GM12878 (cell line): ENCODE measurements around the gene HADH. TPM values are rescaled to one million over a fixed set of nuclear protein-coding genes. Genes with fewer than 3 reads are reported as not detected.

Source experiments
- ATAC-seq: fragments of 200-7000 bp; cut with Tn5 transposase; 3 replicates; pipeline ENCODE4 v1.9.1; 2020; ENCODE audit warnings: mild to moderate bottlenecking, moderate library complexity
- BruUV-seq: library from RNA; stranded (reverse); fragments of 400-500 nt; replicated peaks from 2 replicates; lab custom pipeline; 2021; lab: Mats Ljungman, UMichigan
- CTCF ChIA-PET: fragments of 300-600 bp; sonication (Branson Sonifier 250); formaldehyde crosslinking; extraction: SDS; loops from one replicate; lab custom pipeline; 2021; ENCODE audit warnings: inconsistent platforms; lab: Yijun Ruan, JAX
- POLR2A ChIA-PET: fragments of 350-600 bp; formaldehyde crosslinking; extraction: SDS; loops from one replicate; lab custom pipeline; 2021; ENCODE audit warnings: inconsistent platforms; lab: Charles Lee
- RAD21 ChIA-PET: fragments of 300-600 bp; sonication (Branson Sonifier 250); formaldehyde crosslinking; loops from one replicate; lab custom pipeline; 2023; ENCODE audit warnings: antibody characterized with exemption; ENCODE audit not compliant: unreplicated experiment; lab: Charles Lee
- SMC1A ChIA-PET: fragments of 300-600 bp; sonication (Branson Sonifier 250); formaldehyde crosslinking; loops from one replicate; lab custom pipeline; 2023; ENCODE audit not compliant: unreplicated experiment, uncharacterized antibody; lab: Charles Lee
- DNase-seq: peaks from one replicate; pipeline ENCODE4 v3.0.0-alpha.2; 2011; ENCODE audit warnings: low read depth, low spot score
- FAIRE-seq: peaks from 3 replicates; lab custom pipeline; 2011; peaks lifted over from hg19 to GRCh38; lab: Jason Lieb, UNC
- H2AFZ ChIP-seq: 2 replicates; pipeline ENCODE4 v1.6.0; 2011; ENCODE audit warnings: low read depth, low read length, control low read depth; ENCODE audit not compliant: control insufficient read depth
- H3K27ac ChIP-seq: 2 replicates; pipeline ENCODE4 v1.5.1; 2011; ENCODE audit warnings: control low read depth; ENCODE audit not compliant: control insufficient read depth, insufficient read depth
- H3K27me3 ChIP-seq, 2 experiments: replicated peaks in 1 of 2; 2 replicates each; pipeline versions ENCODE4 v1.6.0 to v1.6.1; 2011; ENCODE audit warnings: low read length in 1 of 2; ENCODE audit not compliant: control insufficient read depth in 2 of 2, insufficient read depth in 2 of 2
- H3K36me3 ChIP-seq, 2 experiments: 2 replicates each; pipeline ENCODE4 v1.5.1; 2011; ENCODE audit warnings: low read length in 1 of 2; ENCODE audit not compliant: control insufficient read depth in 2 of 2, insufficient read depth in 2 of 2
- H3K4me1 ChIP-seq: 2 replicates; pipeline ENCODE4 v1.6.1; 2011; ENCODE audit warnings: mild to moderate bottlenecking, low read length, moderate library complexity, mixed read lengths; ENCODE audit not compliant: control insufficient read depth, insufficient read depth
- H3K4me2 ChIP-seq: 2 replicates; pipeline ENCODE4 v1.6.0; 2011; ENCODE audit warnings: control low read depth; ENCODE audit not compliant: control insufficient read depth, insufficient read depth
- H3K4me3 ChIP-seq: fragments of 200-600 bp; sonication (generic); 2 replicates; pipeline ENCODE4 v1.5.1; 2016
- H3K79me2 ChIP-seq: 2 replicates; pipeline ENCODE4 v1.6.0; 2011; ENCODE audit warnings: low read length; ENCODE audit not compliant: control insufficient read depth, insufficient read depth
- H3K9ac ChIP-seq: 2 replicates; pipeline ENCODE4 v1.8.0; 2011; ENCODE audit warnings: low read length, control low read depth, mixed read lengths; ENCODE audit not compliant: control insufficient read depth, insufficient read depth
- H3K9me3 ChIP-seq: replicated peaks from 3 replicates; pipeline ENCODE4 v1.5.1; 2011; ENCODE audit warnings: mild to moderate bottlenecking, low read length; ENCODE audit not compliant: control insufficient read depth, insufficient read depth
- H4K20me1 ChIP-seq: 2 replicates; pipeline ENCODE4 v1.6.0; 2011; ENCODE audit not compliant: control insufficient read depth, insufficient read depth
- IRF3 ChIP-seq: fragments of 450-650 bp; IDR thresholded peaks from 2 replicates; pipeline ENCODE4 v1.6.1; 2014; ENCODE audit warnings: mild to moderate bottlenecking
- NR2C1 ChIP-seq: fragments of 450-650 bp; IDR thresholded peaks from 2 replicates; pipeline ENCODE4 v1.6.1; 2017; ENCODE audit warnings: antibody characterized with exemption, mild to moderate bottlenecking, moderate library complexity
- PBX3 ChIP-seq: IDR thresholded peaks from 2 replicates; pipeline ENCODE4 v1.6.1; 2011; ENCODE audit warnings: mild to moderate bottlenecking, low read depth, low read length, moderate library complexity; ENCODE audit not compliant: insufficient replicate concordance
- RUNX3 ChIP-seq: IDR thresholded peaks from 2 replicates; pipeline ENCODE4 v1.6.1; 2012; ENCODE audit warnings: low read length, inconsistent platforms
- USF2 ChIP-seq: IDR thresholded peaks from 2 replicates; pipeline ENCODE4 v1.6.1; 2011; ENCODE audit warnings: low read depth, low read length, improper control_type of control experiment, borderline replicate concordance
- ZBTB33 ChIP-seq: fragments of 450-650 bp; IDR thresholded peaks from 2 replicates; pipeline ENCODE4 v1.6.1; 2017; ENCODE audit warnings: mild to moderate bottlenecking
- WGBS: methylation state at CpG from one replicate; pipeline ENCODE4 v1.1.6; 2016; ENCODE audit warnings: low lambda C conversion rate; ENCODE audit not compliant: insufficient replicate concordance, insufficient coverage; ENCODE audit errors: missing lambda C conversion rate; 5-methylcytosine and 5-hydroxymethylcytosine counted together
- in situ Hi-C: fragments of 300-500 bp; cut with MboI; formaldehyde crosslinking; loops from 9 replicates; pipeline ENCODE4 v1.14.3; 2018; ENCODE audit warnings: mixed read lengths
- intact Hi-C: fragments of 100-400 bp; cut with micrococcal nuclease; formaldehyde crosslinking; loops from one replicate; pipeline ENCODE4 v1.14.2; 2022; ENCODE audit not compliant: unreplicated experiment
- polyA plus RNA-seq, 11 experiments: library from polyadenylated mRNA; depleted of rRNA in 4 of 11; unstranded in 6 of 11; stranded (reverse) in 5 of 11; fragments of >200 nt; fragmentation: Nextera tagmentation in 4 of 11; fragmentation: Illumina TruSeq in 1 of 11; extraction: Ambion mirVana in 4 of 11; extraction: Trizol in 1 of 11; gene quantifications; 1 replicate in 1 of 11; 2 replicates in 10 of 11; pipeline versions ENCODE4 v1.2.1 to v1.2.3, GENCODE V29; 2011 to 2016; ENCODE audit warnings: inconsistent platforms in 2 of 11, missing spikeins in 2 of 11, low read depth in 1 of 11
- total RNA-seq, 4 experiments: library from RNA; depleted of rRNA in 3 of 4; stranded (reverse); fragments of >200 nt in 3 of 4; fragmentation: Illumina TruSeq in 1 of 4; extraction: Trizol in 1 of 4; gene quantifications; 2 replicates each; pipeline versions ENCODE4 v1.2.1 to v1.2.3, GENCODE V29; 2013 to 2021

Gene HADH
- total and polyA plus RNA-seq, 10 of the 15 experiments (the other 5 are each of a cell fraction or from before 2014, with no cell fraction given): 20.3 to 97.9 (median 76.6) TPM

DNA sequence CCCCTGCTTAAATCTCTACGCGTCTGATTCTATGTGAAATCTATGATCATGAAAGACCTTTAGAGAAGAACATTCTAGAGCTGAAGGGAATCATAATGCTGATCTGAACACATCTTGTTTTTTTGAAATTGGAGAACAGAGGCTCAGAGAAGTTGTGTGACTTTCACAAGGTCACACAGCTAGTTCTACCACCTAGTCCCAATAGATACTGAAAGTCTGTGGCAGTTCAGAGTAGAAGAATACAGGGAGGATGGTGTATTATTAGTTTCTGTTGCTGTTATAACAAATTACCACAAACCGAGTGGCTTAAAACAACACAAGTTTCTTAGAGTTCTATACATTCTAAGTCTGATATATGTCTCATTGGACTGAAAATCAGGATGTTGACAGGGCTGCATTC, 43.9 kb upstream of the HADH start:
- in situ Hi-C loops: no loop called here
- BruUV-seq: no TSS peak
- DNase-seq: no peak
- Histone ChIP-seq H4K20me1 (no peaks in the 10 kb centered on the region), H3K4me2 (no peak overlapping the region), H3K79me2 (no peaks in the 10 kb centered on the region), H3K4me1 (no peaks in the 10 kb centered on the region), H3K9ac (no peak overlapping the region), H3K27me3 (no peaks in the 10 kb centered on the region), H3K9me3 (no peaks in the 10 kb centered on the region), H3K27ac (no peak overlapping the region), H3K36me3 (no peaks in the 10 kb centered on the region), H2AFZ (no peak overlapping the region), H3K4me3 (no peak overlapping the region)
- intact Hi-C loops: no loop called here
- SMC1A ChIA-PET: interaction anchor here (0.8 kb wide), 1 partner anchor 46 kb away, joined by 3 read pairs; no protein-coding TSS in a partner anchor
- POLR2A ChIA-PET: no interaction called here
- no peak for FAIRE-seq
- CTCF ChIA-PET: no interaction called here
- RAD21 ChIA-PET: no interaction called here
- 97% methylated on average over 3 of the region's 3 CpGs for WGBS
- no peak for ATAC-seq
- TF ChIP-seq ZBTB33: no peak
- TF ChIP-seq USF2: no peak
- TF ChIP-seq IRF3: no peak
- TF ChIP-seq NR2C1: no peak
- TF ChIP-seq RUNX3: no peak
- no peak for TF ChIP-seq PBX3
